GM19099 (cell line): ENCODE data around the gene PAQR7.

Source experiments
- POLR2A ChIP-seq: IDR thresholded peaks from 3 replicates; pipeline ENCODE4 v1.6.1; 2011; ENCODE audit warnings: low read depth; ENCODE audit not compliant: insufficient read length; ENCODE audit errors: extremely low read depth

The PAQR7 gene

GRCh38 chr1:25854554-25854953, 21.0 kb downstream of the PAQR7 start:
- TF ChIP-seq POLR2A: no peak

DNA sequence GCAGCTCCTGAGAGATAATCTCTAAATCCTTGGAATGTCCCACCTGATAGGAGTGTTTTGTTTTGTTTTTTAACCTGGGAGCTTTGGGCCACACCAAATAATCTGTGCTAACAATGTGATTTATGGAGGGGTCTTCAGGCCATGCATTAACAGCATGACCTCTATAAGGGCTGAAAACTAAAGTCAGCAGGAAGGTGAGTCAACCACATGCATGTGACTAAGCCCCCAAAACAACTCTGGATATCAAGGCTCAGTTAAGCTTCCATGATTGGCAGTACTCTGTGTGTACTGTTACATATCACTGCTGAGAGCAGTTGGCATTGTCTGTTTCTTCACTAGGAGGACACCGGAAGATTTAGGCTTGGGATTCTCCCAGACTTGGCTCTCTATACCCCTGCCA, 27.0 kb downstream of the PAQR7 start:
- TF ChIP-seq POLR2A: no peak

GRCh38 chr1:25847929-25848328, 27.6 kb downstream of the PAQR7 start:
- TF ChIP-seq POLR2A: no peak

DNA sequence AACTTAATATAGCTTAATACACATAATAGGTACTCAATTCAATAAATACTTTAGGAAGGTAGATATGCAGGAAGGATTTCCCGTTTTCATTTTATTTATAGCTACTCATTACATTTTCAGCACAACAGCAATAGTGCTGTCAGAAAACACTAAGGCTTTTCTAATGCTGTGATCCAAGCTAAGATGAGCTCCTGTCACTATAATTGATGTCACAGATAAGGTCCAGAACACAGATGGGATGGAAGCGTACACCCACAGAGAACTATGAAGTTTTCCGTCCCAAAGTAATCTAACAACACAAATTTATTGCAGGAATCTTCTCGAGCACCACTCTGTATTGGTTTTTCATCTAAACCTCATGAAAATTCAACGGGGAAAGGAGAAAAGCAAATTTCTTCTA, 29.8 kb downstream of the PAQR7 start:
- TF ChIP-seq POLR2A: no peak

GRCh38 chr1:25844536-25845337, 30.8 kb downstream of the PAQR7 start:
- TF ChIP-seq POLR2A: no peak

GRCh38 chr1:25843483-25843882, 32.0 kb downstream of the PAQR7 start:
- TF ChIP-seq POLR2A: no peak

GRCh38 chr1:25837262-25837875, 38.1 kb downstream of the PAQR7 start:
- no peak for TF ChIP-seq POLR2A

GRCh38 chr1:25836695-25837094, 38.8 kb downstream of the PAQR7 start:
- no peak for TF ChIP-seq POLR2A

- no peak for TF ChIP-seq POLR2A
These were observed 40.6 kb downstream of the PAQR7 start for GRCh38 chr1:25834894-25835293.

DNA sequence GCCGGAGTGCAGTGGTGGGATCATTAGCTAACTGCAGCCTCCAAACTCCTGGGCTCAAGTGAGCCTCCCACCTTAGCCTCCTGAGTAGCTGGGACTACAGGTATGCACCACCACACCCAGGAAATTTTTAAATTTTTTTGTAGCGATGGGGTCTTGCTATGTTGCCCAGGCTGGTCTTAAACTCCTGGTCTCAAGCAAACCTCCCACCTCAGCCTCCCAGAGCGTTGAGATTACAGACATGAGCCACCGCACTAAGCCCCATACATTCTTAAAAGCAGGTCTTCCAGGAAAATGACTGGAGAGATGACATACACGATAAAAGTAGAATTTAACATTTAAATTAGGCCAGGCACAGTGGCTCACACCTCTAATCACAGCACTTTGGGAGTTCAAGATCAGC, 42.4 kb downstream of the PAQR7 start:
- no peak for TF ChIP-seq POLR2A

DNA sequence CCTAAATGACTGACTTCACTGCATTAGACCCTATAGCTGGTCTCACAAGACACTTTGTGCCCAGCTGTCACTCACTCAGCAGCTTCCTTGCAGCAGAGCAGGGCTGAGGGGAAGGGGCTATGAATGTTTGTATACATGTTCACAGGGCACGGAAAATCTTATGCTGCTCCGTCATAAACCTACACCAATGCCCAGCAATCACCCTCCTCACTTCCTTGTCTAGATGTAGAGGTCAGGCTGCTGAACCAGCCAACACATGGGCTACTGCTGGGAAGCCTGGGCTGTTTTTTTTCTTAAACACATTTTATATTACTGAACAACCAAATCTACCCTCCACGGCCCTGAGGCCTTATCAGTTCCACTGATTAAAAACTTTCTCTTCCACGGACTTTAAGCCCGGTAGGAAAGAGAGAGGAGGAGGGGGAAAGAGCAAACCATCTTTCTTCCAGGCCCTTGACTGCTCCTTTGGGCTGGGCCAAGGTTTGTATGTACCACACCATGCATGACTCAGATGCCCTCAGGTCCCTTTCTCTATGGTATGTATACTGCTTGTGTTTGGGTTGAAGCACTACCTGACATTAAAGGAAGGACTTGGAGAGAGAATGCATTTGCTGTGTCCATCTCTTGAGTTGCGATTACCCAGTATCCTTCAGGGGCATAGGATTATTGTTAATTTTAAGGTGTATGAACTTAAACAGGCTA, 43.0 kb downstream of the PAQR7 start:
- TF ChIP-seq POLR2A: no peak

GRCh38 chr1:25831569-25832196, 43.8 kb downstream of the PAQR7 start:
- TF ChIP-seq POLR2A: no peak

GRCh38 chr1:25829046-25829445, 46.5 kb downstream of the PAQR7 start:
- TF ChIP-seq POLR2A: no peak

- TF ChIP-seq POLR2A: no peak
These were observed 47.0 kb downstream of the PAQR7 start for GRCh38 chr1:25828491-25828890.

- no peak for TF ChIP-seq POLR2A
These were observed 48.9 kb downstream of the PAQR7 start for GRCh38 chr1:25826571-25826970.
